Spinal cord (tissue), 10 donors: Measurements from ENCODE around the gene DGKI. TPM values are rescaled to one million over a fixed set of nuclear protein-coding genes. Genes with fewer than 3 reads are reported as not detected.

Source experiments
- DNase-seq, 6 donors: peaks; one replicate each; pipeline versions ENCODE4 v3.0.0 to v3.0.0-alpha.2; 2013 to 2015; ENCODE audit warnings: low spot score in 6 of 6, low read depth in 4 of 6
- H3K27ac ChIP-seq: one replicate; pipeline ENCODE4 v1.5.1; 2013; ENCODE audit warnings: low read depth, low read length, control low read depth
- H3K27me3 ChIP-seq: one replicate; pipeline ENCODE4 v1.6.1; 2013; ENCODE audit warnings: low read length; ENCODE audit not compliant: control insufficient read depth, insufficient read depth
- H3K36me3 ChIP-seq: one replicate; pipeline ENCODE4 v1.6.1; 2013; ENCODE audit warnings: low read length; ENCODE audit not compliant: control insufficient read depth, insufficient read depth
- H3K4me1 ChIP-seq: one replicate; pipeline ENCODE4 v1.6.1; 2013; ENCODE audit warnings: low read length; ENCODE audit not compliant: control insufficient read depth, insufficient read depth
- H3K4me3 ChIP-seq: one replicate; pipeline ENCODE4 v1.5.1; 2013; ENCODE audit warnings: low read depth, low read length, control low read depth
- H3K9me3 ChIP-seq: one replicate; pipeline ENCODE4 v1.6.1; 2013; ENCODE audit warnings: low read length; ENCODE audit not compliant: control insufficient read depth, insufficient read depth
- WGBS: methylation state at CpG from one replicate; pipeline ENCODE4 v1.1.5; 2013; ENCODE audit warnings: missing lambda C conversion rate; ENCODE audit not compliant: insufficient coverage; 5-methylcytosine and 5-hydroxymethylcytosine counted together
- polyA plus RNA-seq, 2 donors: library from polyadenylated mRNA; unstranded; fragments of 120-200 nt; gene quantifications; one replicate each; pipeline ENCODE4 v1.2.1, GENCODE V29; 2013; ENCODE audit not compliant: insufficient read length in 2 of 2
- small RNA-seq: library from RNA; depleted of rRNA; stranded (forward); fragments of <200 nt; gene quantifications from one replicate; pipeline ENCODE3, GENCODE V24; 2014; ENCODE audit warnings: low replicate concordance
- total RNA-seq, 2 donors: library from RNA; depleted of rRNA in 1 of 2; stranded (reverse); fragments of 120-200 nt in 1 of 2; fragments of >200 nt in 1 of 2; gene quantifications; one replicate each; pipeline versions ENCODE4 v1.2.3 to v1.2.4, GENCODE V29; 2013 to 2014
- donor health status: healthy.

Gene DGKI
- total and polyA plus RNA-seq, 4 donors: 12.4 to 75.0 (median 22.7) TPM

GRCh38 chr7:137337902-137338301, 508.9 kb downstream of the DGKI start:
- H3K27ac ChIP-seq: peak overlapping the region; percentile 96
- H3K9me3 ChIP-seq: no peaks in the 10 kb centered on the region
- no CpG with 5 or more reads among the region's 2 CpGs for WGBS
- peak overlapping the region; percentile 9 for H3K4me3 ChIP-seq
- DNase-seq: no peak
- H3K27me3 ChIP-seq: no peaks in the 10 kb centered on the region
- H3K4me1 ChIP-seq: no peaks in the 10 kb centered on the region
- H3K36me3 ChIP-seq: no peaks in the 10 kb centered on the region

- Histone ChIP-seq H3K4me1 (peaks cover 4% of the 10 kb centered on the region), H3K9me3 (no peaks in the 10 kb centered on the region), H3K36me3 (no peaks in the 10 kb centered on the region), H3K4me3 (no peak overlapping the region), H3K27me3 (no peaks in the 10 kb centered on the region), H3K27ac (no peak overlapping the region)
- WGBS: 93% methylated on average over 2 of the region's 4 CpGs
- DNase-seq: no peak
These were observed 511.0 kb downstream of the DGKI start for GRCh38 chr7:137335814-137336213.

- no peaks in the 10 kb centered on the region for H3K9me3 ChIP-seq
- H3K4me3 ChIP-seq: no peak overlapping the region
- peak in 1 of 6 donors; percentile 57 for DNase-seq
- no peaks in the 10 kb centered on the region for H3K27me3 ChIP-seq
- peaks cover 5% of the 10 kb centered on the region for H3K36me3 ChIP-seq
- WGBS: 52% methylated on average over 8 of the region's 8 CpGs
- peak overlapping the region; percentile 65 for H3K27ac ChIP-seq
- H3K4me1 ChIP-seq: peaks cover 8% of the 10 kb centered on the region
These were observed 515.4 kb downstream of the DGKI start for GRCh38 chr7:137331378-137331777.

Small RNA genes within 50 kb of the gene (small RNA-seq; reads per million reads assigned to genes)
- 1.4 reads per million, percentile 86 among the genes with 10 or more reads in this experiment for gene AC090498.1

Other genes starting within 250 kb of the DGKI start
- 10 to 100 TPM; 22.0 to 25.7 TPM for gene CREB3L2, start 155.1 kb upstream of the DGKI start, total RNA-seq
- 10 to 100 TPM; 13.0 to 17.0 TPM for gene CREB3L2, start 155.1 kb upstream of the DGKI start, polyA plus RNA-seq
- gene AKR1D1, start 229.5 kb upstream of the DGKI start, total RNA-seq: not detected
- under 1 TPM in 1 of 2 donors, not detected in 1; 0.18 TPM for gene AKR1D1, start 229.5 kb upstream of the DGKI start, polyA plus RNA-seq